Pancreas (tissue), 10 donors: ENCODE results near the gene WWOX. TPM values are rescaled to one million over a fixed set of nuclear protein-coding genes. Genes with fewer than 3 reads are reported as not detected.
"Not testable (repeated sequence)": the region's sequence is repeated elsewhere in the genome, so short reads cannot be mapped to it uniquely, and the experiment has no call there.

Source experiments
- ATAC-seq, 4 donors: fragments of 200-7000 bp; cut with Tn5 transposase; one replicate each; pipeline versions ENCODE4 v1.8.0 to v1.9.1; 2020; ENCODE audit warnings: mild to moderate bottlenecking in 4 of 4, moderate library complexity in 4 of 4
- DNase-seq, 6 donors: peaks; one replicate each; pipeline ENCODE4 v3.0.0-alpha.2; 2020
- FAIRE-seq: peaks from 2 replicates; lab custom pipeline; 2012; peaks lifted over from hg19 to GRCh38; lab: Jason Lieb, UNC
- H3K27ac ChIP-seq, 4 donors: fragments of 200-600 bp; sonication (generic); 1 replicate in 3 of 4; 2 replicates in 1 of 4; pipeline versions ENCODE4 v1.5.0 to v1.8.0; 2020
- H3K27me3 ChIP-seq, 4 donors: fragments of 200-600 bp; one replicate each; pipeline ENCODE4 v1.8.0; 2021
- H3K36me3 ChIP-seq, 3 donors: fragments of 200-600 bp; sonication (generic) in 1 of 3; one replicate each; pipeline versions ENCODE4 v1.5.0 to v1.8.0; 2020 to 2021
- H3K4me1 ChIP-seq, 3 donors: fragments of 200-600 bp; one replicate each; pipeline ENCODE4 v1.8.0; 2021
- H3K4me3 ChIP-seq, 4 donors: fragments of 200-600 bp; sonication (generic) in 2 of 4; one replicate each; pipeline versions ENCODE4 v1.5.0 to v1.8.0; 2020 to 2021
- H3K9me3 ChIP-seq, 4 donors: fragments of 200-600 bp; one replicate each; pipeline ENCODE4 v1.8.0; 2021
- WGBS, 2 donors: extraction: QIAGEN DNeasy Blood & Tissue Kit; methylation state at CpG; one replicate each; pipeline ENCODE4 v1.1.7; 2013; 5-methylcytosine and 5-hydroxymethylcytosine counted together
- intact Hi-C, 3 donors: fragments of 100-400 bp; cut with DNase I; formaldehyde crosslinking; loops; one replicate each; pipeline versions ENCODE4 v1.11.1 to v1.14.2; 2022
- polyA plus RNA-seq, 2 donors: library from polyadenylated mRNA; stranded (reverse); fragments of 200-250 nt; gene quantifications; one replicate each; pipeline ENCODE4 v1.2.3, GENCODE V29; 2013
- total RNA-seq, 6 donors: library from RNA; stranded (reverse); fragmentation: NEBNext Ultra II Directional in 4 of 6; extraction: Animal tissue kit (Norgen Biotek cat#: 25700) in 4 of 6; gene quantifications; one replicate each; pipeline versions ENCODE4 v1.2.1 to v1.2.4, GENCODE V29; 2021 to 2023
- TF ChIP-seq, protein P1 (sequence below), 4 donors: fragments of 200-600 bp; sonication (generic) in 3 of 4; IDR thresholded peaks; one replicate each; pipeline versions ENCODE4 v1.5.0 to v1.8.0; 2021; ENCODE audit warnings: antibody characterized with exemption in 4 of 4
- donor health status: healthy with polysubstance abuse.
- donor health status: DM: no; HTN: no; CAD: no; lungs with moderate emphysema.
- donor health status: DM: no; HTN: no; CAD: no.
- donor health status: control.
- donor health status: control.
- donor health status: Bipolar disorder and iron deficiency.
- donor health status: DM: yes; HTN: yes; CAD: no.
- donor health status: DM: no; HTN: no; CAD: no.
- donor health status: DM: no; HTN: no; CAD: no.
- donor health status: DM: yes; HTN: yes; CAD: no.

The WWOX gene
- total and polyA plus RNA-seq, 8 donors = 6.8 to 14.4 (median 10.8) TPM

DNA sequence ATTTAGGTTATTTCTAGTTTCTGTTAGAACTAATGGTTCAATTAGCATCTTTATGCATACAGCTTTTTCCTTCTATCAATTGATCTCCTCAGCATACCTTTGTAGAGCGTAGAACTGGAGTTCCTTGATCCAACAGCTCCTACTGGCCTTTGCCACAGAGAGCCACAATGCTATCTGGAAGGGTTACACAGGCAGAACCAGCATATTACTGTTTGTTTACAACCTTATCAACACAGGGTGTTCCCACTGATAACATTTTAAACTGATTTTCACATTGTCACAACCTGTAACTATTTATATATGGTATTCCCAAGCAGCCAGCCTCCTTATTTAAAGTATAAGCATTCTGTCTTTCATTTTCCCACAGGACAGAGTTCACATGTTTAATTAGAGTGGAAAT lies 1118.9 kb downstream of the WWOX start:
- DNase-seq (no peak), ATAC-seq (no peak), FAIRE-seq (no peak)
- intact Hi-C loops = no loop called here
- WGBS, 2 donors = 88 to 97% methylated on average over 1 of the region's 1 CpG
- TF ChIP-seq, protein P1, sequence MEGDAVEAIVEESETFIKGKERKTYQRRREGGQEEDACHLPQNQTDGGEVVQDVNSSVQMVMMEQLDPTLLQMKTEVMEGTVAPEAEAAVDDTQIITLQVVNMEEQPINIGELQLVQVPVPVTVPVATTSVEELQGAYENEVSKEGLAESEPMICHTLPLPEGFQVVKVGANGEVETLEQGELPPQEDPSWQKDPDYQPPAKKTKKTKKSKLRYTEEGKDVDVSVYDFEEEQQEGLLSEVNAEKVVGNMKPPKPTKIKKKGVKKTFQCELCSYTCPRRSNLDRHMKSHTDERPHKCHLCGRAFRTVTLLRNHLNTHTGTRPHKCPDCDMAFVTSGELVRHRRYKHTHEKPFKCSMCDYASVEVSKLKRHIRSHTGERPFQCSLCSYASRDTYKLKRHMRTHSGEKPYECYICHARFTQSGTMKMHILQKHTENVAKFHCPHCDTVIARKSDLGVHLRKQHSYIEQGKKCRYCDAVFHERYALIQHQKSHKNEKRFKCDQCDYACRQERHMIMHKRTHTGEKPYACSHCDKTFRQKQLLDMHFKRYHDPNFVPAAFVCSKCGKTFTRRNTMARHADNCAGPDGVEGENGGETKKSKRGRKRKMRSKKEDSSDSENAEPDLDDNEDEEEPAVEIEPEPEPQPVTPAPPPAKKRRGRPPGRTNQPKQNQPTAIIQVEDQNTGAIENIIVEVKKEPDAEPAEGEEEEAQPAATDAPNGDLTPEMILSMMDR (IDR thresholded peaks at IDR 0.05) = no peak
- Histone ChIP-seq H3K27ac (no peak overlapping the region), H3K9me3 (no peaks in the 10 kb centered on the region), H3K27me3 (no peaks in the 10 kb centered on the region), H3K4me1 (no peaks in the 10 kb centered on the region), H3K4me3 (no peak overlapping the region), H3K36me3 (no peaks in the 10 kb centered on the region)

DNA sequence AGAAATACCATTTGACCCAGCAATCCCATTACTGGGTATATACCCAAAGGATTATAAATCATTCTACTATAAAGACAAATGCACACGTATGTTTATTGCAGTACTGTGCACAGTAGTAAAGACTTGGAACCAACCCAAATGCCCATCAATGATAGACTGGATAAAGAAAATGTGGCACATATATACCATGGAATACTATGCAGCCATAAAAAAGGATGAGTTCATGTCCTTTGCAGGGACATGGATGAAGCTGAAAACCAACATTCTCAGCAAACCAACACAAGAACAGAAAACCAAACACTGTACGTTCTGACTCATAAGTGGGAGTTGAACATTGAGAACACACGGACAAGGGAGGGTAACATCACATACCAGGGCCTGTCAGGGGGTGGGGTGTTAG lies 1126.5 kb downstream of the WWOX start:
- H3K4me1 ChIP-seq, H3K9me3 ChIP-seq, H3K4me3 ChIP-seq, H3K27ac ChIP-seq, FAIRE-seq, H3K27me3 ChIP-seq, ATAC-seq, H3K36me3 ChIP-seq, DNase-seq, intact Hi-C loops: not testable (repeated sequence)
- 76 to 87% methylated on average over 3 of the region's 3 CpGs for WGBS, 2 donors

DNA sequence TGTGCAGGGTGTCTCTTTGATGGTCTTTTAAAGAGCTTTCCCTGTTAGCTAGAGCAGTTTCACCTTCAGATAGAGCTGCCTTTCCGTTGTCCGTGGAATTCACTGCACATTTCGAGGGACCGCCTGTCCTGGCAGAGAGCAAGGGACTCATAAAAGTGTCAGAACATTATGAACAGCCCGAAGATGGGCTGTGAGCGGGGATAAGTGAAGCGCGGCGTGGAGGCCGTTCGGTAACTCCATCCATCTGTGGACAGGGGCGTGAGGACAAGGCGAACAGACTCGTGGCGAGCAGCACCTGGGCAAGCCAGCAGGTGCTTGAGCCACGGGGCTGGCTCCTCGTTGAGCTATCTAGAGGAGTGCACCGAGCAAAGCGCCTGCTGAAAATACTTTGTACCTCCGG lies 1129.9 kb downstream of the WWOX start:
- Histone ChIP-seq H3K4me1 (no peaks in the 10 kb centered on the region), H3K27me3 (no peaks in the 10 kb centered on the region), H3K4me3 (no peak overlapping the region), H3K27ac (no peak overlapping the region), H3K9me3 (no peaks in the 10 kb centered on the region), H3K36me3 (no peaks in the 10 kb centered on the region)
- no peak for FAIRE-seq
- intact Hi-C loops = no loop called here
- TF ChIP-seq, protein P1 (IDR thresholded peaks at IDR 0.05) = no peak
- WGBS, 2 donors = 85 to 89% methylated on average over 20 of the region's 20 CpGs
- no peak for DNase-seq
- ATAC-seq = no peak

DNA sequence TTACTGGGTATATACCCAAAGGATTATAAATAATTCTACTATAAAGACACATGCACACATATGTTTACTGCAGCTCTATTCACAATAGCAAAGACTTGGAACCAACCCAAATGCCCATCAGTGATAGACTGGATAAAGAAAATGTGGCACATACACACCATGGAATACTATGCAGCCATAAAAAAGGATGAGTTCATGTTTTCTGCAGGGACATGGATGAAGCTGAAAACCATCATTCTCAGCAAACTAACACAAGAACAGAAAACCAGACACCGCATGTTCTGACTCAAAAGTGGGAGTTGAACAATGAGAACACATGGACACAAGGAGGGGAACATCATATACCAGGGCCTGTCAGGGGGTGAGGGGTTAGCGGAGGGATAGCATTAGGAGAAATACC lies 1146.2 kb downstream of the WWOX start:
- DNase-seq, ATAC-seq, H3K4me1 ChIP-seq, H3K4me3 ChIP-seq, H3K9me3 ChIP-seq, H3K27me3 ChIP-seq, H3K27ac ChIP-seq, FAIRE-seq, H3K36me3 ChIP-seq, intact Hi-C loops: not testable (repeated sequence)
- 93 to 98% methylated on average over 2 of the region's 2 CpGs for WGBS, 2 donors

DNA sequence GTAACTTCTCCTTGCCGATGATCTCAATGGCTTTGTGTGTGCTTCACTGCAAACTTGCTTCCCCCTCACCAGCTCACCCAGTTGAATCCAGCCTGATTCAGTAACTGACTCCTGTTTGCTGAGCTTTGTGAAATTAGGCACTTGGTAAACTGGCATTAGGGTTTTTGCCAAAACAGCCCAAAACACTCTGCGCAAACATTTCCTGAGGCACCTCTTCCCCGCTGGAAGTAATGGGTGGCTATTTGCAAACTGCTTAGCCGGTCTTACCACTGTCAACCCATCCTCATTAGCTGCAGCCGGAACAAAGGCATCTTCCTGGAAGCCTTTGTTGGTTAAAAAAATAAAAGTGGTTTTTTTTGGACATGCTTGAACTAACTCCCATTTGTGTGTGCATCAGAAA lies 1147.9 kb downstream of the WWOX start:
- ATAC-seq (peak in 2 of 4 donors; percentile 21 to 34), DNase-seq (no peak), FAIRE-seq (no peak)
- Histone ChIP-seq H3K4me1 (no peaks in the 10 kb centered on the region), H3K36me3 (no peaks in the 10 kb centered on the region), H3K27ac (no peak overlapping the region), H3K9me3 (no peaks in the 10 kb centered on the region), H3K4me3 (no peak overlapping the region), H3K27me3 (no peaks in the 10 kb centered on the region)
- 90 to 91% methylated on average over 5 of the region's 5 CpGs for WGBS, 2 donors
- intact Hi-C loops = no loop called here
- TF ChIP-seq, protein P1 (IDR thresholded peaks at IDR 0.05) = no peak

DNA sequence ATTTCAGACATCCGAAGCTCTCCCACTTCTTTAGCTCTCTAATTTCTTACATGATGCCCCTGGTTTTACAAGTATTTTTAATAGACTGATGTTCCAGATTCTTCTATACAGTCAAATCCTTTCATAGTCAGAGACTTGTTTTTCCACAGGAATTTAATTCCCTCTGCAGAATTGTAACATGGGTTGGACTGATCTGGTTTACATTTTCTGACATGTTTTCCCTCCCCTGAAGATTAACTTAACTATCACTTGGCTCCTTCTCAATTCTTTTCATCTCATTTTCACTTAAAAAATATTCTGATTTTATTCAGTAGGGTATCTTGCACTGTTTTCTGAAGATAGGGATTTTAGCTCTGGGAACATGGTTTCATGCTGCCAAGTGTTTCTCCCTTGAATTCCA lies 1148.9 kb downstream of the WWOX start:
- intact Hi-C loops = no loop called here
- FAIRE-seq (no peak), DNase-seq (no peak), ATAC-seq (no peak)
- H3K4me1 ChIP-seq = peaks cover 0 to 3% (median 0%) of the 10 kb centered on the region in 3 donors
- H3K4me3 ChIP-seq = no peak overlapping the region
- TF ChIP-seq, protein P1 (IDR thresholded peaks at IDR 0.05) = no peak
- H3K27ac ChIP-seq = no peak overlapping the region
- H3K27me3 ChIP-seq = no peaks in the 10 kb centered on the region
- H3K9me3 ChIP-seq = no peaks in the 10 kb centered on the region
- no peaks in the 10 kb centered on the region for H3K36me3 ChIP-seq
- 87 to 94% methylated on average over 1 of the region's 1 CpG for WGBS, 2 donors
